Liver (tissue), 9 donors: ENCODE measurements around the gene PIP4K2B. TPM values are rescaled to one million over a fixed set of nuclear protein-coding genes. Genes with fewer than 3 reads are reported as not detected.
A peak's percentile ranks its signal among the peaks of the same experiment; 100 is the strongest.

Experiments used
- DNase-seq: peaks from one replicate; pipeline ENCODE4 v3.0.0-alpha.2; 2017; ENCODE audit warnings: low spot score
- H3K27ac ChIP-seq, 2 donors: one replicate each; pipeline ENCODE4 v1.7.0; 2013; ENCODE audit warnings: inconsistent platforms in 2 of 2, low read length in 2 of 2, control low read depth in 1 of 2, low read depth in 1 of 2, mild to moderate bottlenecking in 1 of 2
- H3K27me3 ChIP-seq, 4 donors: one replicate each; pipeline versions ENCODE4 v1.6.1 to v1.7.0; 2013; ENCODE audit warnings: low read length in 3 of 4, inconsistent platforms in 1 of 4, mild to moderate bottlenecking in 1 of 4, moderate library complexity in 1 of 4; ENCODE audit not compliant: control insufficient read depth in 4 of 4, insufficient read depth in 4 of 4
- H3K36me3 ChIP-seq, 4 donors: one replicate each; pipeline versions ENCODE4 v1.6.1 to v1.7.0; 2013; ENCODE audit warnings: low read length in 3 of 4, mild to moderate bottlenecking in 3 of 4, low read depth in 1 of 4, moderate library complexity in 1 of 4; ENCODE audit not compliant: control insufficient read depth in 4 of 4, insufficient read depth in 3 of 4
- H3K4me1 ChIP-seq, 4 donors: one replicate each; pipeline versions ENCODE4 v1.6.1 to v1.7.0; 2013; ENCODE audit warnings: low read length in 3 of 4, mild to moderate bottlenecking in 3 of 4, moderate library complexity in 1 of 4; ENCODE audit not compliant: control insufficient read depth in 4 of 4, insufficient read depth in 4 of 4
- H3K4me3 ChIP-seq, 3 donors: one replicate each; pipeline versions ENCODE4 v1.6.1 to v1.7.0; 2013; ENCODE audit warnings: low read length in 3 of 3, control low read depth in 1 of 3, low read depth in 1 of 3, mild to moderate bottlenecking in 1 of 3
- H3K9ac ChIP-seq, 2 donors: one replicate each; pipeline ENCODE4 v1.7.0; 2013; ENCODE audit warnings: low read length in 2 of 2, mild to moderate bottlenecking in 2 of 2, moderate library complexity in 2 of 2, control low read depth in 1 of 2, low read depth in 1 of 2
- H3K9me3 ChIP-seq, 4 donors: one replicate each; pipeline versions ENCODE4 v1.6.1 to v1.7.0; 2013; ENCODE audit warnings: low read length in 3 of 4; ENCODE audit not compliant: control insufficient read depth in 4 of 4
- ATF3 ChIP-seq: IDR thresholded peaks from 2 replicates; pipeline ENCODE4 v1.6.1; 2016; ENCODE audit warnings: antibody characterized with exemption
- EGR1 ChIP-seq, 2 donors: IDR thresholded peaks; 2 replicates each; pipeline ENCODE4 v1.6.1; 2016 to 2018; ENCODE audit warnings: antibody characterized with exemption in 2 of 2, low read depth in 2 of 2
- FOXA1 ChIP-seq: IDR thresholded peaks from 2 replicates; pipeline ENCODE4 v1.6.1; 2016; ENCODE audit warnings: antibody characterized with exemption
- FOXA2 ChIP-seq: IDR thresholded peaks from 2 replicates; pipeline ENCODE4 v1.6.1; 2016; ENCODE audit warnings: antibody characterized with exemption
- GABPA ChIP-seq, 2 donors: IDR thresholded peaks in 1 of 2; conservative IDR thresholded peaks in 1 of 2; 2 replicates each; pipeline ENCODE4 v1.6.1; 2016; ENCODE audit warnings: antibody characterized with exemption in 2 of 2, mild to moderate bottlenecking in 1 of 2, moderate library complexity in 1 of 2
- HNF4A ChIP-seq, 2 donors: conservative IDR thresholded peaks; 2 replicates each; pipeline ENCODE4 v1.6.1; 2016; ENCODE audit warnings: antibody characterized with exemption in 2 of 2, mild to moderate bottlenecking in 2 of 2
- HNF4G ChIP-seq: IDR thresholded peaks from 2 replicates; pipeline ENCODE4 v1.6.1; 2016; ENCODE audit warnings: antibody characterized with exemption
- JUND ChIP-seq, 2 donors: IDR thresholded peaks; 2 replicates each; pipeline ENCODE4 v1.6.1; 2016; ENCODE audit warnings: antibody characterized with exemption in 2 of 2
- NR2F2 ChIP-seq: IDR thresholded peaks from 2 replicates; pipeline ENCODE4 v1.6.1; 2016; ENCODE audit warnings: antibody characterized with exemption
- RAD21 ChIP-seq, 2 donors: IDR thresholded peaks; 2 replicates each; pipeline ENCODE4 v1.6.1; 2016; ENCODE audit warnings: antibody characterized with exemption in 2 of 2, mild to moderate bottlenecking in 2 of 2
- RXRA ChIP-seq, 2 donors: IDR thresholded peaks; 2 replicates each; pipeline ENCODE4 v1.6.1; 2017 to 2018; ENCODE audit warnings: antibody characterized with exemption in 2 of 2, mild to moderate bottlenecking in 1 of 2
- SP1 ChIP-seq: IDR thresholded peaks from 2 replicates; pipeline ENCODE4 v1.6.1; 2018; ENCODE audit warnings: antibody characterized with exemption, mild to moderate bottlenecking
- TAF1 ChIP-seq: conservative IDR thresholded peaks from 2 replicates; pipeline ENCODE4 v1.6.1; 2016; ENCODE audit warnings: antibody characterized with exemption, mild to moderate bottlenecking
- YY1 ChIP-seq: IDR thresholded peaks from 2 replicates; pipeline ENCODE4 v1.6.1; 2016; ENCODE audit warnings: antibody characterized with exemption, mild to moderate bottlenecking
- WGBS: extraction: QIAGEN DNeasy Blood & Tissue Kit; methylation state at CpG from one replicate; pipeline ENCODE4 v1.1.7; 2013; 5-methylcytosine and 5-hydroxymethylcytosine counted together
- polyA plus RNA-seq, 2 donors: library from polyadenylated mRNA; stranded (reverse) in 1 of 2; unstranded in 1 of 2; fragments of 200-250 nt in 1 of 2; fragments of >200 nt in 1 of 2; fragmentation: Nextera tagmentation in 1 of 2; extraction: Ambion mirVana in 1 of 2; gene quantifications; one replicate each; pipeline versions ENCODE4 v1.2.1 to v1.2.3, GENCODE V29; 2013 to 2015
- total RNA-seq, 2 donors: library from RNA; depleted of rRNA; stranded (reverse); fragments of >200 nt; gene quantifications; one replicate each; pipeline ENCODE4 v1.2.3, GENCODE V29; 2014
- TF ChIP-seq, protein P1 (sequence below): fragments of 150-350 bp; IDR thresholded peaks from 2 replicates; pipeline ENCODE4 v1.5.1; 2017; ENCODE audit warnings: improper control_type of control experiment, low read depth, low read length; ENCODE audit not compliant: missing input control
- TF ChIP-seq, protein P2 (sequence below): IDR thresholded peaks from 2 replicates; pipeline ENCODE4 v1.6.1; 2016; ENCODE audit warnings: antibody characterized with exemption
- TF ChIP-seq, protein P3 (sequence below): IDR thresholded peaks from 2 replicates; pipeline ENCODE4 v1.6.1; 2016; ENCODE audit warnings: antibody characterized with exemption
- TF ChIP-seq, protein P4 (sequence below): IDR thresholded peaks from 2 replicates; pipeline ENCODE4 v1.6.1; 2016; ENCODE audit warnings: antibody characterized with exemption, mild to moderate bottlenecking
- donor health status: healthy.
- donor health status: healthy.
- donor health status: healthy.
- donor health status: healthy.
- donor health status: healthy.

Gene PIP4K2B
- total and polyA plus RNA-seq, 4 donors = 2.4 to 21.5 (median 13.6) TPM

DNA sequence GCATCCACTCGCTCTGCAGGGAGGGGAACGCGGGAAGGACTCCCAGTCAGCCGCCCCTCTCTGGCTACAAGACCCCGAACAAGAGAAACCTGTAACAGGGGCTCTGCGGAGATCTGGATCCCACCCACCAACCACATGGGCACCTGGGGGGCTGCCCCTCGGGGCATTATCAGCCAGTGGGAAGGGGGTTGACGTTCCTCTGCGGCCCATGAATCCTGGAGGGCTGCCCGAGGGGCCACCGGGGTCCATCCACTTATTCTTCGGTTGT lies 49.4 kb downstream of the PIP4K2B start:
- no peaks in the 10 kb centered on the region for H3K9me3 ChIP-seq
- peaks cover 0 to 4% (median 2%) of the 10 kb centered on the region in 4 donors for H3K36me3 ChIP-seq
- H3K4me1 ChIP-seq = peaks cover 17 to 53% (median 45%) of the 10 kb centered on the region in 4 donors
- WGBS = 8% methylated on average over 12 of the region's 12 CpGs
- peak overlapping the region in 1 of 2 donors; percentile 69 for H3K27ac ChIP-seq
- no peak overlapping the region for H3K9ac ChIP-seq
- peak overlapping the region; percentile 19 to 71 (median 60) for H3K4me3 ChIP-seq
- no peak for DNase-seq
- TF ChIP-seq NR2F2 = peak; percentile 6
- no peak for TF ChIP-seq SP1
- no peaks in the 10 kb centered on the region for H3K27me3 ChIP-seq

DNA sequence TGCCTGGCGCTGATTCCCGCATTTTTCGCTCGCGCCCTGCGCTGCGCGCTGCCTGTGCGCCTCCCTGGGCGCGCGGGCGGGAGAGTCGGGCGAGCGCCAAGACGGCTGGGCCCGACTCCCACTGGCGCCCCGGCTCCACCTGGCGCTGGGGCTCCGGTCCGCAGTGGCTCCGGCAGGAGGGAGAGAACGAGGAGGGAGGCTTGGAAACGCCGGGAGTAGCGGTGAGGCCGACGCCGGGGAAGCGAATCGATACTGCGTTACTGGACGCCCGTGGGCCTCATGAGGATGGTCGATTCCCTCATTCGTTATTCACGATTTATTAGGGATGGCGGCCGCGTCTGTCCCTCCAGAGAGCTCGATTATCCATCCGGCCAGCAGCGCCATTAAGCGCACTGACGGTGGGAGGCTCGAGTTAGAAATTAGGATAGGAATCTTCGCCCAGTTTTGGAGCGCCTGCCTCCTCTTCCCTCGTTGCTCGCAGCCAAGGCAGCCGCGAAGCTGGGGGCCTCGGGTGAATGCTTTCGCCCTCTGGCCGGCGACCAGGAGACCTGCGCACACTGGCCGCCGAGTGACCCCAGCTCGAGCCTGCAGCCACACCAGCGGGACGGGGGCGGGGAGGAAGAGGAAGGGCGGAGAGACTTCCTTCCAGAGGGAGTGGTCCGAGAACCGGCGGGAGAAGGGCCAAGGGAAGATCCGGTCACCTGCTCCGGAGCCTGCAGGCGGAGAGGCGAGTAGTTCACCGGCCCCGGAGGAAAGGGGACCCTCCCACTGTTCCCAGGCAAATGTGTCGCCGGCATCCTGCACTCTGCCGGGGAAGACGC lies 49.9 kb downstream of the PIP4K2B start:
- whole genome bisulfite sequencing = under 1% methylated on average over 79 of the region's 79 CpGs
- Histone ChIP-seq H3K27me3 (no peaks in the 10 kb centered on the region), H3K4me1 (peaks cover 17 to 53% (median 43%) of the 10 kb centered on the region in 4 donors)

More for the DNA sequence above, 49.9 kb downstream of the PIP4K2B start:
- H3K9me3 ChIP-seq = no peaks in the 10 kb centered on the region
- TF ChIP-seq NR2F2 (peak; percentile 51), JUND (IDR thresholded peaks at IDR 0.05) (no peak), ATF3 (no peak), FOXA2 (no peak), RXRA (IDR thresholded peaks at IDR 0.05) (peak; percentile 65 to 71), EGR1 (IDR thresholded peaks at IDR 0.05; ENCODE audit: low read depth in 2 of 2) (peak in 1 of 2 donors; percentile 91), FOXA1 (no peak), HNF4G (no peak), HNF4A (conservative IDR thresholded peaks at IDR 0.05) (no peak), GABPA (IDR thresholded peaks at IDR 0.05 in 1 of 2, conservative IDR thresholded peaks at IDR 0.05 in 1 of 2) (peak; percentile 22 to 82), TAF1 (no peak), SP1 (peak; percentile 71), YY1 (peak; percentile 71), RAD21 (IDR thresholded peaks at IDR 0.05) (peak; percentile 3 to 8)
- TF ChIP-seq, protein P1, sequence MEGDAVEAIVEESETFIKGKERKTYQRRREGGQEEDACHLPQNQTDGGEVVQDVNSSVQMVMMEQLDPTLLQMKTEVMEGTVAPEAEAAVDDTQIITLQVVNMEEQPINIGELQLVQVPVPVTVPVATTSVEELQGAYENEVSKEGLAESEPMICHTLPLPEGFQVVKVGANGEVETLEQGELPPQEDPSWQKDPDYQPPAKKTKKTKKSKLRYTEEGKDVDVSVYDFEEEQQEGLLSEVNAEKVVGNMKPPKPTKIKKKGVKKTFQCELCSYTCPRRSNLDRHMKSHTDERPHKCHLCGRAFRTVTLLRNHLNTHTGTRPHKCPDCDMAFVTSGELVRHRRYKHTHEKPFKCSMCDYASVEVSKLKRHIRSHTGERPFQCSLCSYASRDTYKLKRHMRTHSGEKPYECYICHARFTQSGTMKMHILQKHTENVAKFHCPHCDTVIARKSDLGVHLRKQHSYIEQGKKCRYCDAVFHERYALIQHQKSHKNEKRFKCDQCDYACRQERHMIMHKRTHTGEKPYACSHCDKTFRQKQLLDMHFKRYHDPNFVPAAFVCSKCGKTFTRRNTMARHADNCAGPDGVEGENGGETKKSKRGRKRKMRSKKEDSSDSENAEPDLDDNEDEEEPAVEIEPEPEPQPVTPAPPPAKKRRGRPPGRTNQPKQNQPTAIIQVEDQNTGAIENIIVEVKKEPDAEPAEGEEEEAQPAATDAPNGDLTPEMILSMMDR = peak; percentile 1
- TF ChIP-seq, protein P2, sequence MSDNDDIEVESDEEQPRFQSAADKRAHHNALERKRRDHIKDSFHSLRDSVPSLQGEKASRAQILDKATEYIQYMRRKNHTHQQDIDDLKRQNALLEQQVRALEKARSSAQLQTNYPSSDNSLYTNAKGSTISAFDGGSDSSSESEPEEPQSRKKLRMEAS = peak; percentile 85
- TF ChIP-seq, protein P3, sequence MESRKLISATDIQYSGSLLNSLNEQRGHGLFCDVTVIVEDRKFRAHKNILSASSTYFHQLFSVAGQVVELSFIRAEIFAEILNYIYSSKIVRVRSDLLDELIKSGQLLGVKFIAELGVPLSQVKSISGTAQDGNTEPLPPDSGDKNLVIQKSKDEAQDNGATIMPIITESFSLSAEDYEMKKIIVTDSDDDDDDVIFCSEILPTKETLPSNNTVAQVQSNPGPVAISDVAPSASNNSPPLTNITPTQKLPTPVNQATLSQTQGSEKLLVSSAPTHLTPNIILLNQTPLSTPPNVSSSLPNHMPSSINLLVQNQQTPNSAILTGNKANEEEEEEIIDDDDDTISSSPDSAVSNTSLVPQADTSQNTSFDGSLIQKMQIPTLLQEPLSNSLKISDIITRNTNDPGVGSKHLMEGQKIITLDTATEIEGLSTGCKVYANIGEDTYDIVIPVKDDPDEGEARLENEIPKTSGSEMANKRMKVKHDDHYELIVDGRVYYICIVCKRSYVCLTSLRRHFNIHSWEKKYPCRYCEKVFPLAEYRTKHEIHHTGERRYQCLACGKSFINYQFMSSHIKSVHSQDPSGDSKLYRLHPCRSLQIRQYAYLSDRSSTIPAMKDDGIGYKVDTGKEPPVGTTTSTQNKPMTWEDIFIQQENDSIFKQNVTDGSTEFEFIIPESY = no peak
- TF ChIP-seq, protein P4, sequence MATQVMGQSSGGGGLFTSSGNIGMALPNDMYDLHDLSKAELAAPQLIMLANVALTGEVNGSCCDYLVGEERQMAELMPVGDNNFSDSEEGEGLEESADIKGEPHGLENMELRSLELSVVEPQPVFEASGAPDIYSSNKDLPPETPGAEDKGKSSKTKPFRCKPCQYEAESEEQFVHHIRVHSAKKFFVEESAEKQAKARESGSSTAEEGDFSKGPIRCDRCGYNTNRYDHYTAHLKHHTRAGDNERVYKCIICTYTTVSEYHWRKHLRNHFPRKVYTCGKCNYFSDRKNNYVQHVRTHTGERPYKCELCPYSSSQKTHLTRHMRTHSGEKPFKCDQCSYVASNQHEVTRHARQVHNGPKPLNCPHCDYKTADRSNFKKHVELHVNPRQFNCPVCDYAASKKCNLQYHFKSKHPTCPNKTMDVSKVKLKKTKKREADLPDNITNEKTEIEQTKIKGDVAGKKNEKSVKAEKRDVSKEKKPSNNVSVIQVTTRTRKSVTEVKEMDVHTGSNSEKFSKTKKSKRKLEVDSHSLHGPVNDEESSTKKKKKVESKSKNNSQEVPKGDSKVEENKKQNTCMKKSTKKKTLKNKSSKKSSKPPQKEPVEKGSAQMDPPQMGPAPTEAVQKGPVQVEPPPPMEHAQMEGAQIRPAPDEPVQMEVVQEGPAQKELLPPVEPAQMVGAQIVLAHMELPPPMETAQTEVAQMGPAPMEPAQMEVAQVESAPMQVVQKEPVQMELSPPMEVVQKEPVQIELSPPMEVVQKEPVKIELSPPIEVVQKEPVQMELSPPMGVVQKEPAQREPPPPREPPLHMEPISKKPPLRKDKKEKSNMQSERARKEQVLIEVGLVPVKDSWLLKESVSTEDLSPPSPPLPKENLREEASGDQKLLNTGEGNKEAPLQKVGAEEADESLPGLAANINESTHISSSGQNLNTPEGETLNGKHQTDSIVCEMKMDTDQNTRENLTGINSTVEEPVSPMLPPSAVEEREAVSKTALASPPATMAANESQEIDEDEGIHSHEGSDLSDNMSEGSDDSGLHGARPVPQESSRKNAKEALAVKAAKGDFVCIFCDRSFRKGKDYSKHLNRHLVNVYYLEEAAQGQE = no peak
- DNase-seq = peak; percentile 68
- peak overlapping the region; percentile 38 to 69 for H3K27ac ChIP-seq
- peak overlapping the region in 1 of 2 donors; percentile 36 for H3K9ac ChIP-seq
- peak overlapping the region; percentile 22 to 71 (median 60) for H3K4me3 ChIP-seq
- peaks cover 0 to 1% (median under 1%) of the 10 kb centered on the region in 4 donors for H3K36me3 ChIP-seq
